MM.1S (cell line): ENCODE data around the gene IL17REL.

Experiments
- EZH2 ChIP-seq: fragments of 300-600 bp; sonication (generic); optimal IDR thresholded peaks from 2 replicates; pipeline ENCODE3; 2017; ENCODE audit warnings: low read depth, mild to moderate bottlenecking, antibody characterized with exemption, low read length, mixed read lengths
- EZH2phosphoT487 ChIP-seq: fragments of 300-600 bp; sonication (generic); IDR thresholded peaks from 2 replicates; pipeline ENCODE4 v1.6.1; 2018; ENCODE audit warnings: antibody characterized with exemption, low read length
- TF ChIP-seq, protein P1 (sequence below): fragments of 300-600 bp; sonication (generic); IDR thresholded peaks from 2 replicates; pipeline ENCODE4 v1.5.1; 2016; ENCODE audit warnings: antibody characterized with exemption, low read length, mixed read lengths

DNA sequence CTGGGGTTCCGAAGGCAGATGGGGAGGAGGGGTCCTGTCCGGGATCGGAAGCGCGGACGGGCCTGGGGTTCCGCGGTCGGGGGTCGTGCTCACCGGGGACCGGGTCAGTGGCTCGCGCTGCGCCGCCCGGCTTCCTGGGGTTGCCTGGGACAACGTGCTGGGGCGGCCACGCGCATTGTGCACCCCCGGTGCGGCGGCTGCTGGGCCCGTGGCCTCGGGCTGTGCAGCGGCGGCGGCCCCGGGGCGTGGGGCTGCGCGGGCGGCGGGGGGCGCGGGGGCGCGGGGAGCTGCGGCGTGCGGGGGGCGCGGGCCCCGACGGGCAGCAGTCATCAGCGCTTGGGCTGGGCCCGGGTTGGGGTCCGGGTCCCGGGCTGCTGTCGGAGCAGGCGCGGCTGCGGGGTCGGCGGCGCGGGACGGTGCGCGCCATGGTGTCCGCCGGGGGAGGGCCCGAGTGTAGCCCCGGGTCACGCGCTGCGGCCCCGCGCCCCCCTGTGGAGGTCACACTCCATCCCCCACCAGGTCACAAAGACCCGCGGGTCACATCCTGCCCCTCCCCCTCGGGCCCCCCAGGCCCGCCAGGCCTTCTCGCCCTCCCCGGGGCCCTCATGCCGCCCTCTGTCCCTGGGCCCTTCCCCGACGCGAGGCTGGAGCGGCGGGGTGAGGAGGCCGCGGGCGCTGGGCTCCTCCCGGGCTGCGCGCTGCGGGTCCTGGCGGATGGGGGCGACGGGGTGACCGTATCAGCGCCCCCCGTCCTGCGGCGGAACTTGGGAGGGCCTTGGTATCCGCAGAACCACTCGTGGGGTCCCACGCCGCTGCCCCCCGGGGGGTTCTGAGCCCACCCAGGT lies 45.7 kb upstream of the IL17REL start, which contains the start of gene TTLL8:
- TF ChIP-seq, protein P1, sequence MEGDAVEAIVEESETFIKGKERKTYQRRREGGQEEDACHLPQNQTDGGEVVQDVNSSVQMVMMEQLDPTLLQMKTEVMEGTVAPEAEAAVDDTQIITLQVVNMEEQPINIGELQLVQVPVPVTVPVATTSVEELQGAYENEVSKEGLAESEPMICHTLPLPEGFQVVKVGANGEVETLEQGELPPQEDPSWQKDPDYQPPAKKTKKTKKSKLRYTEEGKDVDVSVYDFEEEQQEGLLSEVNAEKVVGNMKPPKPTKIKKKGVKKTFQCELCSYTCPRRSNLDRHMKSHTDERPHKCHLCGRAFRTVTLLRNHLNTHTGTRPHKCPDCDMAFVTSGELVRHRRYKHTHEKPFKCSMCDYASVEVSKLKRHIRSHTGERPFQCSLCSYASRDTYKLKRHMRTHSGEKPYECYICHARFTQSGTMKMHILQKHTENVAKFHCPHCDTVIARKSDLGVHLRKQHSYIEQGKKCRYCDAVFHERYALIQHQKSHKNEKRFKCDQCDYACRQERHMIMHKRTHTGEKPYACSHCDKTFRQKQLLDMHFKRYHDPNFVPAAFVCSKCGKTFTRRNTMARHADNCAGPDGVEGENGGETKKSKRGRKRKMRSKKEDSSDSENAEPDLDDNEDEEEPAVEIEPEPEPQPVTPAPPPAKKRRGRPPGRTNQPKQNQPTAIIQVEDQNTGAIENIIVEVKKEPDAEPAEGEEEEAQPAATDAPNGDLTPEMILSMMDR: no peak
- TF ChIP-seq EZH2phosphoT487 (no peak), EZH2 (no peak)
